COLO829 (cell line): ENCODE measurements around the gene GATA5.

ENCODE experiments used
- DNase-seq: peaks from one replicate; pipeline ENCODE4 v3.0.0; 2012; ENCODE audit warnings: low spot score

The GATA5 gene, protein sequence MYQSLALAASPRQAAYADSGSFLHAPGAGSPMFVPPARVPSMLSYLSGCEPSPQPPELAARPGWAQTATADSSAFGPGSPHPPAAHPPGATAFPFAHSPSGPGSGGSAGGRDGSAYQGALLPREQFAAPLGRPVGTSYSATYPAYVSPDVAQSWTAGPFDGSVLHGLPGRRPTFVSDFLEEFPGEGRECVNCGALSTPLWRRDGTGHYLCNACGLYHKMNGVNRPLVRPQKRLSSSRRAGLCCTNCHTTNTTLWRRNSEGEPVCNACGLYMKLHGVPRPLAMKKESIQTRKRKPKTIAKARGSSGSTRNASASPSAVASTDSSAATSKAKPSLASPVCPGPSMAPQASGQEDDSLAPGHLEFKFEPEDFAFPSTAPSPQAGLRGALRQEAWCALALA

DNA sequence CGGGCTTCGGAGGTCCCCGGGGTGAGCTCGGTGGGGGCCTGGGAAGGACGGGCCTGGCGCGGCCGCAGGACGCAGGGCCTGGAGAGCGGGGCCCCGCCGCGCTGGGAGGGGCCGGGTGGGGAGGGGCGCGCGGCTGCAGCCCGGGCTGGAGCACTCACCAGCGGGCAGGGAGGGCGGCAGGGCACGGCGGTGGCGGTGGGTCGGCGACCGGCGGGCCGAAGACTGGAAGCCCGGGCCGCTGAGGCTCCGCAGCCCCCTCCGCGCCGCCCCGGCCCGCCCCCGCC is at the start of gene GATA5:
GATA5 (minus strand) TSS at position 224 of the 284 bp plus-strand sequence. CDS start 474 bp downstream, outside the sequence.
- DNase-seq = no peak

- DNase-seq = no peak
Observed at GRCh38 chr20:62525014-62525413, 49.2 kb upstream of the GATA5 start.

- DNase-seq = no peak
Observed at GRCh38 chr20:62524505-62524911, 48.7 kb upstream of the GATA5 start.

DNA sequence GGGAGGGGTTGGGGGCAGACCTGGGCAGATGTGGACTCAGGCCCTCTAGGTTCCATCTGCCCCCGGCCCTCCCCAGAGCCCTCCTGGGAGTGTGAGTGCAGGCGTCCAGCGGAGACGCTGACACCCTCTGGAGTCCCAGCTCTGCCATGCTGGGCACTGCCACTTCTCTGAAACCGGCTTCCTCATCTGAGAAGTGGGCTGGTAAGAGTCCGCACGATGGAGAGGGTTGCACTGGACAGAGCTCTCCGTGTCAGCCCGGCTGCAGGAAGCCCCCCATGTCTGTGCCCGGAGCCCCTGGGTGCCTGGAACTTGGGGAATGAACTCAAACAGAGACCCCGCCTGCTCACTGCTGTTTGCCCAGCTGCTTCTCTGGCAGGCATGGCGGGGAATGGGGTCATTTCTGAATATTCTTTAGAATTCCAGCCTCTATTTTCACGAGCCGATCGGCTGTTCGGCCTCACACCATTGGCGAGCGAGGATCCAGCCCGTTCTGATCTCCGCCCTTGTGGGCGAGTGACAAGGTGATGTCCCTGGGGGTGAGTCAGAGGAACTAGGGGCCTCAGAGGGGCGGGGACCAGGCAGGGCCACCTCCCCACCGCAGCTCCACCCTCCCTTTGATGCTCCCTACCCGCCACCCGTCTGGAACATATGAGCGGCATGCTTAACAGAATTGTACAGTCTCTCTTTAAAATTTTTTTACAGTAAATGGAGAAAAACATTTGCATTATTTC is 47.8 kb upstream of the GATA5 start:
- peak; percentile 31 for DNase-seq

DNA sequence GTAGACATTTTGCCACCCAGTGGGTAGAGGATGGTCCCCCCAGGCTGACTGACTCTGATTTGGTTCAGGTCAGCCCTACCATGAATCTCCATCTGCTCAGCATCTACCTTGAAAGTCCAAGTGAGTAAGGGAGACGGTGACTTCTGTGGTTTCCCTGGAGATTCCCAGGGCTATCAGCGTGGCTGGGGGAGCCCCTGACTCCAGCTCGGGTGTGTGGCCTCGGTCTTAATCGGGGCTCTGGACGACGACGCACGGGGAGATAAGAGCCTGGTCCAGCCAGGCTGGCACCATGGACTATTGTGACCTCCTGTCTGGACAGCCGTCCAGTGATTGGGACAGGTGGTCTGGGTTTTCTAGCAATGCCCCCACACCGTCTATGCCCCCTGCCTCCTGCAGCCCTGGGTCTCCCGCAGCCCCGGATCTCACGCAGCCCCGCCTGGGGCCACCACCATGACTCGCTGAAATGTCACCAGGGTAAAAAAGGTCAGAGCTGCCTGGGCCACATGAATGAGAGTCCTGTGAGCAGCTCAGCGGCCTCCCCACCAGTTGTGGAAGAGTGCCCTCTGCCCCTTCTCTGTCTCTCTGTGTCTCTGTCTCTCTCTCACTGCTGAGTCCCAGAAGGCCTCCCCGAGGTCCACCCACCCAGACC is 47.1 kb upstream of the GATA5 start:
- no peak for DNase-seq

DNA sequence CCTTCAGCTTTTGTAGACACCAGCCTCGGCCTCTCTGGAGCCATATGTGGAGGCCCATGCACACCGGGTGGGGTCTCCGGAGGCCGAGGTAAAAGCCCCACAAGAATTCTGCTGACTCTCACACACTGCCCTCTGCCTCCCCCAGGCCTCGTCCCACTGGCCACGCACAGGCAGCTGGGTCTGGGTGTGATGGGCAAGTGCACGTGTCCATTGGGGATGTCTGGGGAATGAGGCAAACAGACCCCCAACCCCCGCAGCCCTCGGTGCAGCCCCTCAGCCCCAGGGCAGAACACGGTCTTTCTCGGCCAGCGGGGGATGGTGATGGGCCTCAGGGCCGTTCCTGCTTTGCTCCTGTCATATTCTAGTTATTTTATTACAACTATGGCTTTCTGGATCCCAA is 44.0 kb upstream of the GATA5 start:
- no peak for DNase-seq

DNA sequence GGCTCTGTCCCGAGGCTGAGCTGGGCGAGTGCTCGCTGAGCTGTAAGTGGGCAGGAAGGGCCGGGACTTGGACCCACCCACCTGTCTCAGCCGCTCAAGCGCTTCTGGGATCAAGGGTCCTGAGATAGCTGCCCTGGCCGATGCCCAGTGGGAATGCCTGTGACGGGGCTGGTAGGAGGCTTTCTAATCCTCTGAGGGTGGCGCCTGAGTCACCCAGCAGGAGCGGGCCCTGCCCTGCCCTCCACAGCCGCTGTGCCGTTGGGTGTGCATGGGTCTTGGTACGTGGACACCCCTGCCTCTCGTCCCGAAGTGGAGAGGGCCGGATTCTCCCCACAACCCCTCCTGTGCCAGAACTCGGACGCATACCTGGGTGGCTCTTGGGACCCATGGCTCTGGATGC is 43.1 kb upstream of the GATA5 start:
- no peak for DNase-seq

DNA sequence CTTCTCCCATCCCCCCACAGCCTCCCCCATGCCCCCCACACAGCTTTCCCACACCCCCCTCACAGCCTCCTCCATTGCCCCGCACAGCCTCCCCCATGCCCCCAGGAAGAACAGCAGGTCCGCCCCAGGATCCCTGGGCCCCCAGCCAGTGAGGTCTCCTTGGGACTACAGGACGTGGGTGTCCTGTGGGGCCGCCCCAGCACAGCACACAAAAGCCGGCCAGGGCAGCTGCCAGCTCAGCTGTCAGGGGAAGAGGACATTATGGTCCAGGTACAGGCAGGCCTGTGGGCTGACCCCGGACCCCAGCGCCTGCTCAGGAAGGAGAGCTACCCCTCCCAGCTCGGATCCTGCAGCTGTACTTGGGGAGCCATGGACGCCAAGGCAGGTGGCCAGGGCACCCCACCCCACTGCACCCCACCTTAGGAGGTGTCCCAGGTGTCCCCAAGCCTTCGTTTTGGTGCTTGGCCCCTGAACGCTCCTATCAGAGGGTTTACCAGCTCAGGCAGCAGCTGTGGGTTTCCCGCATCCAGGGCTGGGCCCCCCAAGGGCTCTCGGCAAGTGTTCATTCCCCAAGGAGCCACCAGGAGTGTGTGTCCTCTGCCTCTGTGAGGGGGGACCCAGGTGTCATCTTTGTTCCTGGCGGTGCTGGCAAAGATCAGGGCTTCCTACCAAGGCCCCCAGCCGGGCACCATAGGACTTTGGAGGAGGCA is 42.3 kb upstream of the GATA5 start:
- no peak for DNase-seq

DNA sequence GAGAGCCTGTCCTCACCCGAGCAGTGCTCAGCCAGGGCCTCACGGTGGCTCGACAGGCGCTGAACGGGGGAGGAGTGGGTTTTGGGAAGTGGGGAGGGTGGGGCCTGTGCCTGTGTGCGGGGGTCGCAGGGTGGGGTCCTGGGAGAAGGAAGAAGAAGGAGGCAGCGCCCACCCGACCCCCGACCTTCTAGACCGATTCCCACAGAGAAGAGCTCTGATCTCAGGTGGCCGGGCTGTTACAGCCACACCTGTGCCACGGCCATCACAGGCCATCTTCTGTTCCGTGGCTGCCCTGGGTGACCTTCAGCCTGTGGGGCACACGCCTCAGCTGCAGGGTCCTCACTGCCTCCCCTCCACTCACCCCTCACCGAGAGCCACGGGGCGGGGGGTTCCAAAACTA is 41.4 kb upstream of the GATA5 start:
- DNase-seq = no peak

DNA sequence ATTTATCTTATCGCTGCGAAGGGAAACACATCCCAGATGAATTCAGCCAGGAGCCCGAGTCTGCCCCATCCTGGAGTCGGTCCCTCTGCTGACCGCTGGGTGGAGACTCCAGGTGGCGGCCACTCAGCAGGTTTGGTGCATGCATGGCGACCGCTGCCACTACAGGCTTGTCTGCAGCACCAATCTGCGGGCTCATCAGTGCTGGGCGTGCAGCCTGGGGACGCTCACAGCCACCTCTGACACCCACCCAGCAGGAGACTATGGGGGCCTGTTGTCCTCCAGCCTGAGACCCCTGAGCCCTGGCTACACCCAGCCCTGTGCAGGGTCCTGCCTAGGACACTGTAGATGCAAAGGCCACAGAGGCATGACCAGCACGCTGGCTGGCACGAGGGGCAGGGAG is 40.5 kb upstream of the GATA5 start:
- no peak for DNase-seq

GRCh38 chr20:62515826-62516225 is 40.0 kb upstream of the GATA5 start:
- DNase-seq = no peak

DNA sequence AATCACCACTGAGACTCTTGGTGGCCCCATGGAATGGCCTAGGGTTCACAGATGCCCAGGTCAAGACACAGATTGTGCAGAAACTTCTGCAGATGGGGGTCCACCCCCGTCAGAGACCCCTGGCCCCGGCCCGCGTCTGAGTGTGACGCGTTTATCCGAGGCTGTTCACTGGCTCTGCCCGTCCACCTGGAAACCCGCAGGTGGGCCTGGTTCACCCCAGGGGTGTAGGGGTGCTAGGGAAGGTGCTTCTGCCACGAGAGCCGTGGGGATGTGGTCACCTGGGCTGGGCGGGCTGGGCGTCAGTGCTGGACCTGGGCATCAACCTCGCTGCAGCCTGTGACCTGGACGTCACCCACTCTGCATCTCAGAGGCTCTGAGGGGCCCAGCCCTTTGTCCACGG is 39.5 kb upstream of the GATA5 start:
- no peak for DNase-seq

DNA sequence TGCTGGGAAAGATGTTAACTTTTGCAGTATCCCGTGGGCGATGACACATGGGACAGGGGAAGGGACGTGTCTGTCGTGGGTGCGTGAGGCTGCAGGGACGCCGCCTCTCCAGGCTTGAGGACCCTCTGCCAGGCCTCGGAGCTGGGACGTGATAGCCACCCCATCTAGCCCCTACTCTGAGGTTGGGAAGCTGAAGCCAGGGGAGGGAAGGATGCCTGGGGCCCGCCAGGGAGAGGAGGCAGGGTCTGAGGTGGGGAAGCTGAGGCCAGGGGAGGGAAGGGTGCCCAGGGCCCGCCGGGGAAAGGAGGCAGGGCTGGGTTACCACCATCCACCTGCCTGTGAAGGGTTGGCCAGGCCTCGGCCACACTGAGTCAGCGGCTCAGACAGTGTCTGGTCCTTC is 38.2 kb upstream of the GATA5 start:
- no peak for DNase-seq

- no peak for DNase-seq
Observed at GRCh38 chr20:62511915-62512610, 36.3 kb upstream of the GATA5 start.

GRCh38 chr20:62511300-62511914 is 35.6 kb upstream of the GATA5 start:
- no peak for DNase-seq

DNA sequence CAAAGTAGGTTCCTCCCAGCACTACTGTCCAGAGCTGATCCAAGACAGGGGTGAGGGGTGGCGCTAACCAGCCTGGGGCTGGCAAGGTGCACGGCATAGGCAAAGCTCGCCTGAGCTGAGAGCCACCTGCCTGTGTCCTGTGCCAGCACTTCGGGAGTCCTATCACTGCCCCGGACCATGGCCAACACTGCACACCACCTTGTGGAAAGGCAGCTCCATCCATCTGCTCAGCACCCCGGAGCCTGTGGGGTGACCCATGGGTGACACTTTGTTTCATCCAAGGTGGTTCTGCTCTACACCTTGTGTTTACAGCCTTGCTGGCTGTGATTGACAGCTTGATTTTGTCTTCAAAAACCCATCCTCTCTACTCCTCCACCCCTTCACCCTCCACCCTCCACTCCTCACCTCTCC is 32.9 kb upstream of the GATA5 start:
- DNase-seq = no peak

- no peak for DNase-seq
Observed at GRCh38 chr20:62507991-62508640, 32.3 kb upstream of the GATA5 start.

GRCh38 chr20:62507323-62507722 is 31.5 kb upstream of the GATA5 start:
- DNase-seq = no peak

DNA sequence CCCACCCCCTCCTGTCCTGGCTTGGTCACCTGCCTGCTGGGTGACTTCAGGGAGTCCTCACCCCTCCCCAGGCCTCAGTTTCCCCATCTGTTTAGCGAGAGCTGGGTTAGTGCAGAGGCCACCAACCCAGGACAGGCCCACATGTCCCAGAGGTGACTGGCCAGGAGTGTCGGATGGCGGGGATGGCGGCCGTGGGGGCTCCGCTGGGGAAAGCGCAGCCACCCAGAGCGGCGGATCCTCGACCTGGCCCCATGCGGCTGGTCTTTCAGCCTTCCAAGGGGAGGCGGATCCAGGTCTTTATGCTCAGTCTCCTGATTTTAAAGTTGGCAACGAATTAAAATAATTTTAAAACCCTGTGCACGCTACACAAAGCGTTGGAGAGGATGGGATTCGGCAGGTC is 31.0 kb upstream of the GATA5 start:
- no peak for DNase-seq

DNA sequence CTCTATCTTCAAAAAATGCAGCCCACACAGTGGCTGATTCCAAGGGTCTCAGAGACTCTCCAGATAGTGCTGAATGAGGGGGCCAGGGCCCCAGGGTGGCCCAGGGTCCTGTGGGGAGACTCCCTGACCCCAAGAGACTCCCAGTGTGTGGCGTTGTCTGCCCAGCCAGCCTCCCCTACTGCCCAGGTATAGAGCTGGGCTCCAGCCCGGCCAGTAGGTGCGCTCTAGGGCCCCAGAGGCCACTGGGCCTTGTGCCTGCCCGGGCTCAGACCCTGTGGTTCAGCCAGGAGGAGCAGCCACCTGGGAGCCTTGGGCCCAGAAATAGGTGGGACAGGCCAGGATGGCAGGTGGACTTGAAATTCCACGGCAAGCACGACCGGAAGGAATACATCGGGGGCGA is 30.3 kb upstream of the GATA5 start:
- DNase-seq = no peak
